ENCODE results near the gene ARVCF. TPM values are rescaled to one million over a fixed set of nuclear protein-coding genes. Genes with fewer than 3 reads are reported as not detected.

The ARVCF gene
- polyA plus RNA-seq, 3 donors: 27.0 to 35.2 (median 29.6) TPM

GRCh38 chr22:20001082-20001638 lies 15.5 kb downstream of the ARVCF start:
- DNase-seq: no peak

GRCh38 chr22:20000246-20001081 lies 16.2 kb downstream of the ARVCF start:
- no peak for DNase-seq

- no peak for DNase-seq
Measured at GRCh38 chr22:19998991-19999820, 17.4 kb downstream of the ARVCF start.

- no peak for DNase-seq
Measured at GRCh38 chr22:19998232-19998951, 18.2 kb downstream of the ARVCF start.

- DNase-seq: no peak
Measured at GRCh38 chr22:19997561-19998231, 18.9 kb downstream of the ARVCF start.

- no peak for DNase-seq
Measured at GRCh38 chr22:19996694-19997384, 19.8 kb downstream of the ARVCF start.

GRCh38 chr22:19995611-19996339 lies 20.8 kb downstream of the ARVCF start:
- peak; percentile 26 for DNase-seq

- no peak for DNase-seq
Measured at GRCh38 chr22:19994851-19995610, 21.6 kb downstream of the ARVCF start.

GRCh38 chr22:19993926-19994325 lies 22.7 kb downstream of the ARVCF start:
- no peak for DNase-seq

GRCh38 chr22:19992921-19993355 lies 23.7 kb downstream of the ARVCF start:
- DNase-seq: no peak

- DNase-seq: no peak
Measured at GRCh38 chr22:19992481-19992911, 24.1 kb downstream of the ARVCF start.

GRCh38 chr22:19991645-19992451 lies 24.8 kb downstream of the ARVCF start:
- no peak for DNase-seq

GRCh38 chr22:19991395-19991644 lies 25.3 kb downstream of the ARVCF start:
- no peak for DNase-seq

- no peak for DNase-seq
Measured at GRCh38 chr22:19990609-19991394, 25.8 kb downstream of the ARVCF start.

GRCh38 chr22:19990188-19990587 lies 26.4 kb downstream of the ARVCF start:
- DNase-seq: no peak

GRCh38 chr22:19989725-19990067 lies 26.9 kb downstream of the ARVCF start:
- no peak for DNase-seq

- DNase-seq: peak; percentile 17
Measured at GRCh38 chr22:19988965-19989724, 27.5 kb downstream of the ARVCF start.
